Choroid plexus epithelial cell (primary cell): ENCODE results near the gene INAFM2.

Experiments
- DNase-seq: peaks from one replicate; pipeline ENCODE4 v3.0.0-alpha.2; 2010; ENCODE audit warnings: low read depth
- H3K4me3 ChIP-seq: 2 replicates; pipeline ENCODE4 v1.5.1; 2011; ENCODE audit warnings: low read depth, mild to moderate bottlenecking, control low read depth, low read length, moderate library complexity
- TF ChIP-seq, protein P1 (sequence below): conservative IDR thresholded peaks from 2 replicates; pipeline ENCODE4 v1.5.1; 2011; ENCODE audit warnings: low read depth, mild to moderate bottlenecking, control low read depth, inconsistent platforms, low read length, moderate library complexity

INAFM2 gene

DNA sequence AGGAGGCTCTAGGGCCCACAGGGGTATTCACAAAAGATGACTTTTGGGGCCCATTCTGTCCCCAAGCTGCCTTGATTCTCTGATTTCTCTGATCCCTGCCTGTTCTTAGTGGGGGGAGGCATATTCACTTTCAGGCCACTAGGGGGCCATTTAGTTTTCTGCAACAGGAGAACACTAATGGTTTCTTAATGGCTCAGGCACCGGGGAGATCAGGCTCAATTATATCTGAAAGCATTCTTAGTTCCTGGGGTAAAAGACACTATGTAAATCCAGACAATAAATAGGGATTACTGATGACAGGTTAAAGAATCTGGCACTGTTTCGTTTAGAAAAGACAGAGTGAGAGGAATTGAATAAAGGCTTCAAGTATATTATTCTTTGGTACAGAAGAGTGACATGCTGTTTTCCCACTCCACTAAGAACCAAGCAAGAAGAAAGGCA is 2.5 kb upstream of the INAFM2 start:
- TF ChIP-seq, protein P1, sequence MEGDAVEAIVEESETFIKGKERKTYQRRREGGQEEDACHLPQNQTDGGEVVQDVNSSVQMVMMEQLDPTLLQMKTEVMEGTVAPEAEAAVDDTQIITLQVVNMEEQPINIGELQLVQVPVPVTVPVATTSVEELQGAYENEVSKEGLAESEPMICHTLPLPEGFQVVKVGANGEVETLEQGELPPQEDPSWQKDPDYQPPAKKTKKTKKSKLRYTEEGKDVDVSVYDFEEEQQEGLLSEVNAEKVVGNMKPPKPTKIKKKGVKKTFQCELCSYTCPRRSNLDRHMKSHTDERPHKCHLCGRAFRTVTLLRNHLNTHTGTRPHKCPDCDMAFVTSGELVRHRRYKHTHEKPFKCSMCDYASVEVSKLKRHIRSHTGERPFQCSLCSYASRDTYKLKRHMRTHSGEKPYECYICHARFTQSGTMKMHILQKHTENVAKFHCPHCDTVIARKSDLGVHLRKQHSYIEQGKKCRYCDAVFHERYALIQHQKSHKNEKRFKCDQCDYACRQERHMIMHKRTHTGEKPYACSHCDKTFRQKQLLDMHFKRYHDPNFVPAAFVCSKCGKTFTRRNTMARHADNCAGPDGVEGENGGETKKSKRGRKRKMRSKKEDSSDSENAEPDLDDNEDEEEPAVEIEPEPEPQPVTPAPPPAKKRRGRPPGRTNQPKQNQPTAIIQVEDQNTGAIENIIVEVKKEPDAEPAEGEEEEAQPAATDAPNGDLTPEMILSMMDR, result peak; percentile 87
- DNase-seq, result peak; percentile 83

DNA sequence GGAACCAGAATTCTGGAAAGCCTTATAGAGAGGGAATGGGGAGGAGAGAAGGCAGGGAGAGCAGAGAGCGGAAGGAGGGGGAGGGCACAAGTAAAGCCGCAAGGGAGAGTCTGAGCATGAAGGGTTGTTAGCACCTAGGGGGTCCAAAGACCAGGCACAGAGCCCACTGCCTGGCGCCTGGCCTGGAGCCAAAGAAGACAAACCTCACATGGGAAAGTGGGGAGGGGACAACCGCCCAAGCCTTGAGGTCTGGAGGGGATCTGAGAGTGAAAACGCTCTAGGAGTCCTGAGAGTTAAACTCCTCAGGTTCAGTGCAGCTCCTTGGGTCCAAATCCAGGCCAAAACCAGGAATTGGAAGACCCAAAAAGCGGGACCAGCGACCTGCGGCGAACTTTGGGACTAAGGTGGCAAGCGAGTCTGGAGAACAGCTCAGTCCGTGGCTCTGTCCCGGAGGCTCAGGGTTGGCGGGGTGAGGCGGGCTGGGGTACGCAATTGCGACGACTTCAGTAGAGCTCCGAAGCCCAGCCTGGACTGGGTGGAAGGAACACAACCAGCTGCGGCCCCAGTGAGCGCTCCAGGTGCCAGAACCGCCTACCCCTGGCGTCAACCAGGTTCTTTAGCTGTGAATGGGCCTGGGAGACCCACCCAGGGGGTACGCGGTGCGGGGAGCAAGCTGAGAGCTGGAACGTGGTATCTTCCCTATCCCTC is 807 bp upstream of the INAFM2 start:
- TF ChIP-seq, protein P1, result no peak
- DNase-seq, result no peak
- peak overlapping the region; percentile 73 for H3K4me3 ChIP-seq

More for the DNA sequence above, 2.5 kb upstream of the INAFM2 start:
- H3K4me3 ChIP-seq, result no peak overlapping the region

DNA sequence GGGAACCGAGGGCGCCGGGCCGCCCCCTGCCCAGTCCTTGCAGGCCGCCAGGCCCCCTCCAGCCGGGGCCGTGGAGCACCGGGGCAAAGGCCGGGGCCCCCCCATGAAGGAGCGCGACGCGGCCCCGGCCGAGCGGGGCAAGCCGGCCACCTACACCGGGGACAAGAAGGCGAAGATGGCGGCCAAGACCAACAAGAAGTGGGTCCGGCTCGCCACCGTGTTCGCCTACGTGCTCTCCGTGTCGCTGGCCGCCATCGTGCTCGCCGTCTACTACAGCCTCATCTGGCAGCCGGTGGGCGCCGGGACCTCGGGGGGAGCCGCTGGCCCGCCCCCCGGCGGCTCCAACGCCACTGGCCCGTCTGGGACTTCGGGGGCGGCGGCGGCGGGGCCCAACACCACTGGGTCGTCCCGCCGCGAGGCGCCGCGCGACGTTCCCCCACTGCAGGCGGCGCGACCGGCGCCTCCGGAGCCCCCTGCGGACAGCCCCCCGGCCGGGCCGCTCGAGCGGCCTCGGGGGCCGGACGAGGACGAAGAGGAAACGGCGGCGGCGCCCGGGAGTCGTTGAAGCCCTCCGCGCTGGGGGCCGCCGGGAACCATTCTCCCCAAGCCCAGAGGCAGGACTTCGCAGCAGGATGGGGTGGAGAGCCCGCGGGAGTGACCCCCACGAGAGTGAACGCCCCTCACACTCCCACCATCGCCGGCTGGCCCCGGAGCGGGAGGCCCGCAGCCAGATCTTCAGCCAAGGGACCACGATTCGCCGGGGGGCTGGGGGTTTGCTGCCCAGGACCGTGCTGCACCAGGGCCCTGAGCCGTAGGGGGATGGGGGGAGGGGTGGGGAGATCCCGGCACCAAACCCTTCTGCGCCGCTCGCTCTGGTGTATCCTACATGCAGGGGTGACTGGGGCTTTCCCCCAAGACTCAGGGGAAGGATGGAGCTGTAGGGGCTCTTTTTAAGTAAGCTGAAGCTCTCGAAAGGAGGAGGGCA is 753 bp downstream of the INAFM2 start:
- TF ChIP-seq, protein P1, result no peak
- peak overlapping the region; percentile 73 for H3K4me3 ChIP-seq
- no peak for DNase-seq

DNA sequence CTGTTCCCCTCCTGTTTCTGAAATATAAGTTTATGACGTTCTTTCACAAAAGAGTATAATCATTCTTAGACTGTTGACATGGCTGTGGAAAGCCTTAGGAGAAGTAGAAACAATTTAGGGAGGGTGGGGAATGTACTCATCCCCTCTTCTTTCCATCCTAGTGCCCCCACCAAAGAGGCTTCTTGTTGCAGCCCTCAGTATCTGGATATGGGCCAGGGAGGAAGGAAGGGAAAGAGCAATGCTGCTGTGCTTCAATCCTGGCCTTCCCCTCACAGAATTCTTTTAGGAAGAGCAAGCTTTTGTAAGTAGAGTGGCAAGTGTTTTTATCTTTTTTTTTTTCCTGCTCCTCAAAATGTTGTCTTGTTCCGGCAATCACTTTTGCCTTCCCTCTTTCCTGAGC is 1.7 kb downstream of the INAFM2 start:
- DNase-seq, result no peak
- TF ChIP-seq, protein P1, result no peak
- H3K4me3 ChIP-seq, result peak overlapping the region; percentile 73

DNA sequence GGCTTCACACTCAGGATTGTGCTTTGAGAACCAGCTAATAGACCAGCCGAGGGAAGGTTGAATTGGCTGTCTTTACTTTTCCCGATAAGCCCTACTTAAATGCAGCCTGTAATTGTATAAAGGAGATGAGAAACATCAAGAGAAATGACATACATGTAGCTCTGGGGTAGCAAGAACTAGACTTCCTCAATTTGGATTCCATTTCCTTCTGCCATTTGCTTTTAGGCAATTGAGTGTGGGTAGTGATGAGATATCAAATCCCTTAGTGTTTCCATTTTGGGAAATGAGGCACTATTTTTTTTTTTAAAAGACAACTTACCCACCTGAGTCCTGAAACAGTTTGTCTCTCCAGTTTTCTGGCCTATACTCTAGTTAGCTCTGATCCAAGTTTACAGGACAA is 2.2 kb downstream of the INAFM2 start:
- no peak for DNase-seq
- H3K4me3 ChIP-seq, result no peak overlapping the region
- TF ChIP-seq, protein P1, result no peak

DNA sequence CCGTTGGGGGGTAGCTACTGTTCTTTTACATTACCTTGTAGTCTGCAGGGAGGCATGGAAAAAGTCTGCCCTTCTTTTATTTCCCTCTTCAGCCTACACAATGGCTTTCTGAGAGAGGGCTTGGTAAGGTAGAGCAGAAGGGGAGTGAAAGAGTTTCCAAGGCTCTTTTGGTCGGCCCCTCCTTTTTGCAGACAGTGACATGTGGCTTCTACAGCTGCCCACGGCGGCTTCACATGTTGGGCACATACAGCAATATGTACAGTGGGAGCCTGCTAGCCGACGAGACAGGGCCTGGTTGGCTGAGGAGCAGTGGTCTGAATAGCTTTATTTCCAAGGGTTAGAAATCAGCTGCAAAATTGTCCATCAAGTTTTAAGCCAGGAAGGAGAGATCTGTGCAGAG is 4.0 kb downstream of the INAFM2 start:
- no peak for DNase-seq
- TF ChIP-seq, protein P1, result no peak
- no peak overlapping the region for H3K4me3 ChIP-seq
